B cell (primary cell): ENCODE measurements around the gene FRMD4B. TPM values are rescaled to one million over a fixed set of nuclear protein-coding genes. Genes with fewer than 3 reads are reported as not detected.

Experiments
- ATAC-seq: fragments of 200-7000 bp; cut with Tn5 transposase; one replicate; pipeline ENCODE4 v1.10.0; 2021; ENCODE audit warnings: low read depth, mild to moderate bottlenecking, moderate number of reproducible peaks, moderate library complexity
- CTCF ChIA-PET: fragments of 350-600 bp; sonication (Branson Sonifier 250); formaldehyde crosslinking; loops from one replicate; lab custom pipeline; 2021; ENCODE audit warnings: antibody characterized with exemption, inconsistent platforms; lab: Charles Lee
- POLR2A ChIA-PET: fragments of 350-600 bp; sonication (Branson Sonifier 250); formaldehyde crosslinking; loops from one replicate; lab custom pipeline; 2021; ENCODE audit warnings: antibody characterized with exemption; lab: Charles Lee
- DNase-seq: peaks from one replicate; pipeline ENCODE4 v3.0.0; 2013
- H2AFZ ChIP-seq: 2 replicates; pipeline ENCODE4 v1.6.1; 2012; ENCODE audit warnings: mild to moderate bottlenecking, low read depth, low read length; ENCODE audit not compliant: insufficient read depth, poor library complexity, severe bottlenecking
- H3K27ac ChIP-seq, 2 donors: 1 replicate in 1 of 2; 2 replicates in 1 of 2; pipeline ENCODE4 v1.5.1; 2012 to 2013; ENCODE audit warnings: low read length in 2 of 2, mild to moderate bottlenecking in 2 of 2, moderate library complexity in 1 of 2
- H3K27me3 ChIP-seq, 4 experiments: fragments of 200-600 bp in 1 of 4; sonication (generic) in 1 of 4; replicated peaks in 1 of 4; 1 replicate in 2 of 4; 2 replicates in 2 of 4; pipeline versions ENCODE4 v1.6.1 to v1.7.0; 2013 to 2016; ENCODE audit warnings: low read length in 3 of 4, mild to moderate bottlenecking in 2 of 4, mixed read lengths in 1 of 4, moderate library complexity in 1 of 4; ENCODE audit not compliant: insufficient read depth in 4 of 4, control insufficient read depth in 3 of 4; ENCODE audit errors: control extremely low read depth in 1 of 4
- H3K36me3 ChIP-seq, 2 experiments: replicated peaks in 1 of 2; 1 replicate in 1 of 2; 2 replicates in 1 of 2; pipeline versions ENCODE4 v1.6.1 to v1.7.1; 2013; ENCODE audit warnings: low read length in 1 of 2; ENCODE audit not compliant: insufficient read depth in 2 of 2, control insufficient read depth in 1 of 2; ENCODE audit errors: control extremely low read depth in 1 of 2, extremely low read depth in 1 of 2
- H3K4me1 ChIP-seq, 2 donors: fragments of 200-600 bp in 1 of 2; sonication (generic) in 1 of 2; 1 replicate in 1 of 2; 2 replicates in 1 of 2; pipeline versions ENCODE4 v1.5.1 to v1.6.1; 2013 to 2017; ENCODE audit warnings: low read length in 2 of 2; ENCODE audit not compliant: control insufficient read depth in 2 of 2, insufficient read depth in 2 of 2
- H3K4me2 ChIP-seq: replicated peaks from 2 replicates; pipeline ENCODE3; 2012; ENCODE audit warnings: mild to moderate bottlenecking, low read depth, low read length; ENCODE audit not compliant: poor library complexity, severe bottlenecking
- H3K4me3 ChIP-seq, 5 experiments: fragments of 200-600 bp in 1 of 5; sonication (generic) in 1 of 5; 1 replicate in 3 of 5; 2 replicates in 2 of 5; pipeline versions ENCODE4 v1.5.1 to v1.7.0; 2011 to 2016; ENCODE audit warnings: low read length in 4 of 5, mild to moderate bottlenecking in 4 of 5, low read depth in 2 of 5, control low read depth in 1 of 5, moderate library complexity in 1 of 5; ENCODE audit not compliant: insufficient read depth in 1 of 5; ENCODE audit errors: control extremely low read depth in 1 of 5, extremely low read depth in 1 of 5
- H3K79me2 ChIP-seq: fragments of 200-600 bp; sonication (generic); one replicate; pipeline ENCODE4 v1.6.0; 2016; ENCODE audit warnings: low read length; ENCODE audit not compliant: control insufficient read depth, insufficient read depth
- H3K9ac ChIP-seq: fragments of 200-600 bp; sonication (generic); 2 replicates; pipeline ENCODE4 v1.6.1; 2017; ENCODE audit warnings: mild to moderate bottlenecking, low read length, moderate library complexity
- H3K9me3 ChIP-seq, 3 donors: one replicate each; pipeline versions ENCODE4 v1.6.1 to v1.7.1; 2013; ENCODE audit warnings: low read length in 2 of 3; ENCODE audit not compliant: control insufficient read depth in 2 of 3, insufficient read depth in 1 of 3; ENCODE audit errors: control extremely low read depth in 1 of 3
- H4K20me1 ChIP-seq: 2 replicates; pipeline ENCODE4 v1.6.0; 2012; ENCODE audit warnings: mild to moderate bottlenecking, low read length; ENCODE audit not compliant: insufficient read depth, control insufficient read depth, poor library complexity, severe bottlenecking
- H3K27ac Mint-ChIP-seq: one replicate; pipeline ENCODE4 v1.8.0; 2021; ENCODE audit warnings: mixed read lengths
- H3K27me3 Mint-ChIP-seq: one replicate; pipeline ENCODE4 v1.8.0; 2021; ENCODE audit warnings: mixed read lengths
- H3K4me1 Mint-ChIP-seq: one replicate; pipeline ENCODE4 v1.8.0; 2021; ENCODE audit warnings: mixed read lengths
- H3K4me3 Mint-ChIP-seq: one replicate; pipeline ENCODE4 v1.8.0; 2021; ENCODE audit warnings: mixed read lengths
- H3K9me3 Mint-ChIP-seq: one replicate; pipeline ENCODE4 v1.8.0; 2022; ENCODE audit warnings: mixed read lengths; ENCODE audit not compliant: insufficient read depth
- CTCF ChIP-seq: fragments of 200-600 bp; IDR thresholded peaks from one replicate; pipeline ENCODE4 v1.8.0; 2022; ENCODE audit warnings: antibody characterized with exemption, mild to moderate bottlenecking
- EZH2 ChIP-seq: IDR thresholded peaks from 2 replicates; pipeline ENCODE4 v1.6.1; 2012; ENCODE audit warnings: borderline replicate concordance, low read depth, mild to moderate bottlenecking, moderate library complexity, low read length; ENCODE audit not compliant: insufficient read depth, poor library complexity, severe bottlenecking
- WGBS: methylation state at CpG from one replicate; pipeline ENCODE4 v1.1.5; 2013; ENCODE audit warnings: missing lambda C conversion rate; ENCODE audit not compliant: insufficient coverage; 5-methylcytosine and 5-hydroxymethylcytosine counted together
- intact Hi-C: fragments of 100-400 bp; cut with micrococcal nuclease; formaldehyde crosslinking; loops from one replicate; pipeline ENCODE4 v1.10.0; 2022
- polyA plus RNA-seq: library from polyadenylated mRNA; depleted of rRNA; stranded (reverse); fragments of >200 nt; gene quantifications from 2 replicates; pipeline ENCODE4 v1.2.3, GENCODE V29; 2012
- total RNA-seq, 2 donors: library from RNA; stranded (reverse); fragments of 120-200 nt in 1 of 2; gene quantifications; 1 replicate in 1 of 2; 2 replicates in 1 of 2; pipeline versions ENCODE4 v1.2.3 to v1.2.4, GENCODE V29; 2013 to 2022

Gene FRMD4B
- total and polyA plus RNA-seq, 2 donors (not counting 1 experiment from before 2014, with no cell fraction given) = 0.06 to 0.20 TPM

GRCh38 chr3:69166446-69166845, 219.4 kb downstream of the FRMD4B start:
- ChIA-PET CTCF (no interaction called here), POLR2A (no interaction called here)
- intact Hi-C loops = no loop called here

GRCh38 chr3:69165744-69166143, 220.1 kb downstream of the FRMD4B start:
- no peaks in the 10 kb centered on the region for H3K36me3 ChIP-seq
- intact Hi-C loops = no loop called here
- H3K79me2 ChIP-seq = no peaks in the 10 kb centered on the region
- H3K9me3 ChIP-seq = no peaks in the 10 kb centered on the region
- ATAC-seq = no peak
- no peak overlapping the region for H3K27ac ChIP-seq
- H3K4me1 Mint-ChIP-seq = no peaks in the 10 kb centered on the region
- H3K27ac Mint-ChIP-seq = no peak overlapping the region
- no peaks in the 10 kb centered on the region for H4K20me1 ChIP-seq
- H3K27me3 Mint-ChIP-seq = peaks cover 6% of the 10 kb centered on the region
- TF ChIP-seq EZH2 = no peak
- no peak for TF ChIP-seq CTCF
- H3K4me1 ChIP-seq = no peaks in the 10 kb centered on the region
- no peak overlapping the region for H3K4me3 ChIP-seq
- ChIA-PET POLR2A (no interaction called here), CTCF (interaction anchor here (1.4 to 5.5 kb wide), 2 partner anchors 11 to 140 kb away, joined by 4 to 40 read pairs; no protein-coding TSS in a partner anchor)
- no peak overlapping the region for H3K4me3 Mint-ChIP-seq
- H2AFZ ChIP-seq = no peak overlapping the region
- 98% methylated on average over 4 of the region's 4 CpGs for WGBS
- H3K27me3 ChIP-seq = no peaks in the 10 kb centered on the region
- DNase-seq = no peak
- H3K4me2 ChIP-seq = no peak overlapping the region
- no peaks in the 10 kb centered on the region for H3K9me3 Mint-ChIP-seq
- H3K9ac ChIP-seq = no peak overlapping the region

More at GRCh38 chr3:69166446-69166845, 219.4 kb downstream of the FRMD4B start:
- Histone ChIP-seq H3K36me3 (no peaks in the 10 kb centered on the region), H3K79me2 (no peaks in the 10 kb centered on the region), H3K27me3 (no peaks in the 10 kb centered on the region), H3K9me3 (no peaks in the 10 kb centered on the region), H3K27ac (no peak overlapping the region), H3K4me1 (no peaks in the 10 kb centered on the region), H3K4me3 (no peak overlapping the region), H3K9ac (no peak overlapping the region), H3K4me2 (no peak overlapping the region), H2AFZ (no peak overlapping the region), H4K20me1 (no peaks in the 10 kb centered on the region)
- TF ChIP-seq CTCF (no peak), EZH2 (no peak)
- no peak for DNase-seq
- WGBS = 100% methylated on average over 1 of the region's 1 CpG
- H3K4me3 Mint-ChIP-seq = no peak overlapping the region
- ATAC-seq = no peak
- H3K4me1 Mint-ChIP-seq = no peaks in the 10 kb centered on the region
- H3K27ac Mint-ChIP-seq = no peak overlapping the region
- H3K9me3 Mint-ChIP-seq = no peaks in the 10 kb centered on the region
- peaks cover 12% of the 10 kb centered on the region for H3K27me3 Mint-ChIP-seq
